Osteoblast (primary cell): ENCODE measurements around the gene TMEM164. TPM values are rescaled to one million over a fixed set of nuclear protein-coding genes. Genes with fewer than 3 reads are reported as not detected.

Experiments
- DNase-seq: peaks from one replicate; pipeline ENCODE4 v3.0.0; 2011; ENCODE audit warnings: low spot score, mixed read lengths; ENCODE audit not compliant: insufficient read length; ENCODE audit errors: missing footprints
- H2AFZ ChIP-seq: 2 replicates; pipeline ENCODE4 v1.6.0; 2011; ENCODE audit warnings: mild to moderate bottlenecking, low read length
- H3K27ac ChIP-seq: 2 replicates; pipeline ENCODE4 v1.5.1; 2011; ENCODE audit warnings: mild to moderate bottlenecking, low read depth, low read length, moderate library complexity
- H3K27me3 ChIP-seq: 2 replicates; pipeline ENCODE4 v1.6.0; 2012; ENCODE audit warnings: mild to moderate bottlenecking, control low read depth, inconsistent platforms, low read length, moderate library complexity; ENCODE audit not compliant: insufficient read depth
- H3K36me3 ChIP-seq: 2 replicates; pipeline ENCODE4 v1.5.1; 2011; ENCODE audit warnings: mild to moderate bottlenecking, low read length, control low read depth, moderate library complexity; ENCODE audit not compliant: insufficient read depth
- H3K4me1 ChIP-seq: 2 replicates; pipeline ENCODE4 v1.5.1; 2011; ENCODE audit warnings: mild to moderate bottlenecking, low read length, control low read depth, moderate library complexity; ENCODE audit not compliant: insufficient read depth
- H3K4me2 ChIP-seq: 2 replicates; pipeline ENCODE4 v1.6.0; 2011; ENCODE audit warnings: mild to moderate bottlenecking, low read length; ENCODE audit not compliant: insufficient read depth
- H3K4me3 ChIP-seq: fragments of 200-600 bp; sonication (generic); 3 replicates; pipeline ENCODE4 v1.5.1; 2012; ENCODE audit warnings: mild to moderate bottlenecking, low read length, inconsistent platforms; ENCODE audit not compliant: insufficient read depth
- H3K79me2 ChIP-seq: 2 replicates; pipeline ENCODE4 v1.6.0; 2012; ENCODE audit warnings: mild to moderate bottlenecking, low read length, control low read depth, inconsistent platforms; ENCODE audit not compliant: insufficient read depth
- H3K9me3 ChIP-seq: 2 replicates; pipeline ENCODE4 v1.5.1; 2011; ENCODE audit warnings: low read depth, low read length, control low read depth
- H4K20me1 ChIP-seq: 2 replicates; pipeline ENCODE4 v1.6.0; 2012; ENCODE audit warnings: mild to moderate bottlenecking, low read length, control low read depth; ENCODE audit not compliant: insufficient read depth
- total RNA-seq: library from RNA; depleted of rRNA; stranded (reverse); fragments of >200 nt; gene quantifications from 2 replicates; pipeline ENCODE4 v1.2.3, GENCODE V29; 2012
- TF ChIP-seq, protein P1 (sequence below): IDR thresholded peaks from 2 replicates; pipeline ENCODE4 v1.5.1; 2011; ENCODE audit warnings: mild to moderate bottlenecking, low read depth, low read length, moderate library complexity; ENCODE audit errors: extremely low read depth

Gene TMEM164
- total RNA-seq, 1 donor = 7.6 TPM

DNA sequence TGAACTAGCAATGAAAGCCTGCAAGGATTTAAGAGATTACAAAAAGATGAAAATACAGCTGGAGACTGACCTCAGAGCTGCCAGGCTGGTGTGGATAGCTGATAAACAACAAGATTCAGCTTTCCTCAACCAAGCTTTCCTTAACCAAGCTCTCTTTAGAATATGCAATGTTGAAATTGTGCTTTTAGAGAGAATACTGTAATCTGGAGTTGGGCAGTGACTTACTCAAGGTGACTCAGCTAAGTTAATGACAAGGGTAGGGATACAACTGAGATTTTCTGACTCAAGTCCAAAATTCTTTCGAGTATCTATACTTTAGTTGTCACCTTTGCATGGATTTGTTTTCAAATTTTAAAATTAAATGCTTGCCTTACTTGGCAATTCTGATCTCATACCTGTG, 217.0 kb downstream of the TMEM164 start:
- peaks cover 7% of the 10 kb centered on the region for H3K79me2 ChIP-seq
- H4K20me1 ChIP-seq = peaks cover 4% of the 10 kb centered on the region
- H3K4me3 ChIP-seq = no peak overlapping the region
- no peaks in the 10 kb centered on the region for H3K36me3 ChIP-seq
- H3K27ac ChIP-seq = peak overlapping the region; percentile 64
- no peaks in the 10 kb centered on the region for H3K9me3 ChIP-seq
- peaks cover 5% of the 10 kb centered on the region for H3K4me1 ChIP-seq
- peak overlapping the region; percentile 3 for H3K4me2 ChIP-seq
- DNase-seq = peak; percentile 14
- H2AFZ ChIP-seq = no peak overlapping the region
- TF ChIP-seq, protein P1, sequence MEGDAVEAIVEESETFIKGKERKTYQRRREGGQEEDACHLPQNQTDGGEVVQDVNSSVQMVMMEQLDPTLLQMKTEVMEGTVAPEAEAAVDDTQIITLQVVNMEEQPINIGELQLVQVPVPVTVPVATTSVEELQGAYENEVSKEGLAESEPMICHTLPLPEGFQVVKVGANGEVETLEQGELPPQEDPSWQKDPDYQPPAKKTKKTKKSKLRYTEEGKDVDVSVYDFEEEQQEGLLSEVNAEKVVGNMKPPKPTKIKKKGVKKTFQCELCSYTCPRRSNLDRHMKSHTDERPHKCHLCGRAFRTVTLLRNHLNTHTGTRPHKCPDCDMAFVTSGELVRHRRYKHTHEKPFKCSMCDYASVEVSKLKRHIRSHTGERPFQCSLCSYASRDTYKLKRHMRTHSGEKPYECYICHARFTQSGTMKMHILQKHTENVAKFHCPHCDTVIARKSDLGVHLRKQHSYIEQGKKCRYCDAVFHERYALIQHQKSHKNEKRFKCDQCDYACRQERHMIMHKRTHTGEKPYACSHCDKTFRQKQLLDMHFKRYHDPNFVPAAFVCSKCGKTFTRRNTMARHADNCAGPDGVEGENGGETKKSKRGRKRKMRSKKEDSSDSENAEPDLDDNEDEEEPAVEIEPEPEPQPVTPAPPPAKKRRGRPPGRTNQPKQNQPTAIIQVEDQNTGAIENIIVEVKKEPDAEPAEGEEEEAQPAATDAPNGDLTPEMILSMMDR = no peak
- peaks cover 12% of the 10 kb centered on the region for H3K27me3 ChIP-seq

DNA sequence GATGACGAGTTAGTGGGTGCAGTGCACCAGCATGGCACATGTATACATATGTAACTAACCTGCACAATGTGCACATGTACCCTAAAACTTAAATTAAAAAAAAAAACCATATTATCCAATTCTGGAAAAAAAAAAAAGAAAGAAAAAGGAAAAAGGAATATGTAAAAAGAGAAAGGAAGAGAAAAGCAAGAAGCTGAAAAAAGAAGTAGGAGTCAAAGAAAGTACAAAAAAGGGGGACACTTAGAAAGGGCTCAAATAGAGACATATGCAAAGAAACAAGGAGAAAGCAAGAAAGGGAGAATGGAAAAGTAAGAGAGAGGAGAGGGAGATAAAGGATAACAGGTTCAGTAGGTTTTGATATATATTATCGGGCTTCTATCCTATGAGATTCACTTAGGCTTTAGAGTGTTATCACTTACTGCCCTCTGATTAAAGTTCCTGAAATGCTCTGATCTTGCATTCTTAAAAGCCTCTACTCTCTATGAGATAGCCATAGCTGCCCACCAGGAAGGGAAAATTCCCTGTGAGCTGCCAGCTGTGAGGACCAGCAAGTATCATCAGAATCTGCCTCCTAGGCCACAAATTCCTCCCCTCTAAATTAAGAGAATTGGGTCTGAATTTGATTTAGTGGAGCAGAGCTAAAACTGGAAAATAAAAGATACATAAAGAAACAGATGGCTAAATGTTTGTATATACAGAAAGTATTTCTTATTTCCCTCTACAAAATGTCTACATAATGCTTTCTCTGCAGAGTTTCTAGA, 219.8 kb downstream of the TMEM164 start:
- H4K20me1 ChIP-seq = peaks cover 4% of the 10 kb centered on the region
- peaks cover 16% of the 10 kb centered on the region for H3K27me3 ChIP-seq
- TF ChIP-seq, protein P1 = no peak
- H3K4me3 ChIP-seq = no peak overlapping the region
- no peaks in the 10 kb centered on the region for H3K9me3 ChIP-seq
- peaks cover 5% of the 10 kb centered on the region for H3K4me1 ChIP-seq
- H3K27ac ChIP-seq = no peak overlapping the region
- no peak overlapping the region for H3K4me2 ChIP-seq
- H3K36me3 ChIP-seq = no peaks in the 10 kb centered on the region
- H2AFZ ChIP-seq = no peak overlapping the region
- H3K79me2 ChIP-seq = peaks cover 13% of the 10 kb centered on the region
- DNase-seq = no peak

DNA sequence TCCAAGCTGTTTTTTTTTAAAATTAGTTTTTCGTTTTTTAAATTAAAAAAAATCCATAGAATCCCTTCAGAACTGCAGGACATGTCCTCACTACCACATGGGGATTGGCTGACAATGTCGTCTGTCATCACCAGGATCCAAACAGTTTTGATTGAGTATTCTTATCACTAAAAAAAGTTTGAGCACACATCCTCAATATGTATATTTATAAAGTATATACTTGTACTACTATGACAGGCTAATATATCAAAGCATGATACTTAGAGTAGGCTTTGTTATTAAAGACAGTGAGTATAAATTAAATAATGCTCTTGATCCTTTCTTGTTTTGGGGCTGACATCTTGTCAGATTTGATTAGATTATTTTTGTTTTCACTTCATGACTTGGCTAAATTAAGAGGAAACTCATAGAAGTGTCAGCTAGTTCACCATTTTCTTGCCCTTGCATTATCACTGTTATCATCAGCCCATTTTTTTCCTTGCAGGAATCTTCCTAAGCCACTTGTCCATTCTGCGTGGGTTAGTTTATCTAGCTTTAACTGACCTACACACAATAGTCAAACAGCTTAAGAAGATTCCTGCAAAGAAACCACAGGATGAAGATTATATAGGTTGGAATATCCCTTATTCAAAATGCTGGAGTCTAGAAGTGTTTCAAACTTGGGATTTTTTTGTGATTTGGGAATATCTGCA, 222.2 kb downstream of the TMEM164 start:
- DNase-seq = no peak
- Histone ChIP-seq H3K27me3 (peaks cover 16% of the 10 kb centered on the region), H3K27ac (no peak overlapping the region), H3K4me1 (peaks cover 5% of the 10 kb centered on the region), H3K36me3 (no peaks in the 10 kb centered on the region), H2AFZ (no peak overlapping the region), H3K4me2 (no peak overlapping the region), H3K79me2 (peaks cover 21% of the 10 kb centered on the region), H4K20me1 (peaks cover 4% of the 10 kb centered on the region), H3K4me3 (no peak overlapping the region), H3K9me3 (no peaks in the 10 kb centered on the region)
- TF ChIP-seq, protein P1 = no peak

DNA sequence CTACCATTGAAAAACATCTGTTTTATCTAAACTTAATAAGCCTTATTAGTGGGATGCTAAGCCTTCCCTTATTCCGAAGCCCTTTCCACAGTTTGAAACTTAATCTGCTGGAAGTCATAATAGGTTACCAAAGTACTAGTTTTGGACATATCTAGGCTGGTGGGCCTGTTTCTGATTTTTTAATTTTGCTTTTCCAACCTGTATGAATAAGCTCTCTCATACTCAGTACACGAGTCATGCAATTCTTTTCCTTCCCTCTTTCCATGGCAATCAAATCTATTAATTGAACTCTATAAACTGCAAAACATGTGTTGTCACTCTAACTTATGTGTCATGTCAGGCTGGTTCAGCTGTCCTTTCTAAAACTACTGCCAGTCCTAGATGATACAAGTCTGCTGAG, 224.0 kb downstream of the TMEM164 start:
- no peak overlapping the region for H3K4me2 ChIP-seq
- H3K9me3 ChIP-seq = no peaks in the 10 kb centered on the region
- H3K4me3 ChIP-seq = no peak overlapping the region
- H3K79me2 ChIP-seq = peaks cover 16% of the 10 kb centered on the region
- no peak overlapping the region for H2AFZ ChIP-seq
- DNase-seq = no peak
- no peak overlapping the region for H3K27ac ChIP-seq
- no peaks in the 10 kb centered on the region for H3K36me3 ChIP-seq
- H3K27me3 ChIP-seq = peaks cover 16% of the 10 kb centered on the region
- TF ChIP-seq, protein P1 = no peak
- H3K4me1 ChIP-seq = no peaks in the 10 kb centered on the region
- peaks cover 4% of the 10 kb centered on the region for H4K20me1 ChIP-seq
